OCI-LY7 (cell line): ENCODE measurements around the gene SLC24A4.

Source experiments
- EZH2phosphoT487 ChIP-seq: fragments of 200-600 bp; sonication (generic); IDR thresholded peaks from 2 replicates; pipeline ENCODE4 v1.6.1; 2018; ENCODE audit warnings: low read depth, borderline replicate concordance, mild to moderate bottlenecking, mixed run types, antibody characterized with exemption, low read length, moderate library complexity, mixed read lengths
- TF ChIP-seq, protein P1 (sequence below): fragments of 200-600 bp; sonication (generic); conservative IDR thresholded peaks from 2 replicates; pipeline ENCODE4 v1.5.1; 2014; ENCODE audit warnings: mild to moderate bottlenecking, antibody characterized with exemption, low read length, moderate library complexity, mixed read lengths

GRCh38 chr14:92460541-92460915 is 137.6 kb downstream of the SLC24A4 start:
- TF ChIP-seq, protein P1, sequence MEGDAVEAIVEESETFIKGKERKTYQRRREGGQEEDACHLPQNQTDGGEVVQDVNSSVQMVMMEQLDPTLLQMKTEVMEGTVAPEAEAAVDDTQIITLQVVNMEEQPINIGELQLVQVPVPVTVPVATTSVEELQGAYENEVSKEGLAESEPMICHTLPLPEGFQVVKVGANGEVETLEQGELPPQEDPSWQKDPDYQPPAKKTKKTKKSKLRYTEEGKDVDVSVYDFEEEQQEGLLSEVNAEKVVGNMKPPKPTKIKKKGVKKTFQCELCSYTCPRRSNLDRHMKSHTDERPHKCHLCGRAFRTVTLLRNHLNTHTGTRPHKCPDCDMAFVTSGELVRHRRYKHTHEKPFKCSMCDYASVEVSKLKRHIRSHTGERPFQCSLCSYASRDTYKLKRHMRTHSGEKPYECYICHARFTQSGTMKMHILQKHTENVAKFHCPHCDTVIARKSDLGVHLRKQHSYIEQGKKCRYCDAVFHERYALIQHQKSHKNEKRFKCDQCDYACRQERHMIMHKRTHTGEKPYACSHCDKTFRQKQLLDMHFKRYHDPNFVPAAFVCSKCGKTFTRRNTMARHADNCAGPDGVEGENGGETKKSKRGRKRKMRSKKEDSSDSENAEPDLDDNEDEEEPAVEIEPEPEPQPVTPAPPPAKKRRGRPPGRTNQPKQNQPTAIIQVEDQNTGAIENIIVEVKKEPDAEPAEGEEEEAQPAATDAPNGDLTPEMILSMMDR: no peak
- no peak for TF ChIP-seq EZH2phosphoT487
